Measurements from ENCODE around the gene RASSF8. TPM values are rescaled to one million over a fixed set of nuclear protein-coding genes. Genes with fewer than 3 reads are reported as not detected.
A peak's percentile ranks its signal among the peaks of the same experiment; 100 is the strongest.

The RASSF8 gene
- total RNA-seq, 6 donors from 2014 or later, result 23.0 to 78.5 (median 60.7) TPM

DNA sequence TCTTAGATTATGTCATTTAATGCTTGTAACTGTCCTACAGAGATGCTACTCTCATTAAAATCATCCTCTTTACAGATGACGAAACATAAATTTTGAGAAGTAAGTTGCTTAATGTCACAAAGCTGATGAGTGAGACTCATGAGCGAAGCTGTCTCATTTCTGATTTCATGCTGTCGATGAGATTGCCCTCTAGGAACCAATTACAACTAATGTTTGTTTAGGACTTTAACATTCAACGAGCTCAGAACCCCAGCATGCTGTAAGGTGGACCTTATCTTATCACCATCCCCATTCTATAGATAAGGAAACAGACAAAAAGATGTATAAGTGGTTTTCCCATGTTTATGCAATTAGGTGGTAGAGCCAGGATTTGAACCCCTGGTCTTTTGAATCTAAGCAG, 143.3 kb downstream of the RASSF8 start:
- Histone ChIP-seq H3K4me1 (peaks cover 0 to 5% (median 4%) of the 10 kb centered on the region in 4 donors), H3K36me3 (no peaks in the 10 kb centered on the region), H3K9me3 (no peaks in the 10 kb centered on the region), H3K27me3 (no peaks in the 10 kb centered on the region), H3K4me3 (no peak overlapping the region), H3K27ac (no peak overlapping the region)
- DNase-seq (no peak), ATAC-seq (ENCODE audit: low FRiP score in 2 of 2) (peak in 1 of 2 donors; percentile 17)
- 48 to 67% methylated on average over 4 of the region's 4 CpGs for WGBS, 2 donors
- TF ChIP-seq, protein P1, sequence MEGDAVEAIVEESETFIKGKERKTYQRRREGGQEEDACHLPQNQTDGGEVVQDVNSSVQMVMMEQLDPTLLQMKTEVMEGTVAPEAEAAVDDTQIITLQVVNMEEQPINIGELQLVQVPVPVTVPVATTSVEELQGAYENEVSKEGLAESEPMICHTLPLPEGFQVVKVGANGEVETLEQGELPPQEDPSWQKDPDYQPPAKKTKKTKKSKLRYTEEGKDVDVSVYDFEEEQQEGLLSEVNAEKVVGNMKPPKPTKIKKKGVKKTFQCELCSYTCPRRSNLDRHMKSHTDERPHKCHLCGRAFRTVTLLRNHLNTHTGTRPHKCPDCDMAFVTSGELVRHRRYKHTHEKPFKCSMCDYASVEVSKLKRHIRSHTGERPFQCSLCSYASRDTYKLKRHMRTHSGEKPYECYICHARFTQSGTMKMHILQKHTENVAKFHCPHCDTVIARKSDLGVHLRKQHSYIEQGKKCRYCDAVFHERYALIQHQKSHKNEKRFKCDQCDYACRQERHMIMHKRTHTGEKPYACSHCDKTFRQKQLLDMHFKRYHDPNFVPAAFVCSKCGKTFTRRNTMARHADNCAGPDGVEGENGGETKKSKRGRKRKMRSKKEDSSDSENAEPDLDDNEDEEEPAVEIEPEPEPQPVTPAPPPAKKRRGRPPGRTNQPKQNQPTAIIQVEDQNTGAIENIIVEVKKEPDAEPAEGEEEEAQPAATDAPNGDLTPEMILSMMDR (IDR thresholded peaks at IDR 0.05), result no peak
- no peak for TF ChIP-seq POLR2A (IDR thresholded peaks at IDR 0.05)
- no peak for TF ChIP-seq EP300 (IDR thresholded peaks at IDR 0.05)
- no peak for TF ChIP-seq POLR2AphosphoS5 (IDR thresholded peaks at IDR 0.05)

- no peak for DNase-seq
- Histone ChIP-seq H3K36me3 (no peaks in the 10 kb centered on the region), H3K9me3 (no peaks in the 10 kb centered on the region), H3K27ac (peak overlapping the region in 1 of 4 donors; percentile 26), H3K4me3 (no peak overlapping the region), H3K27me3 (no peaks in the 10 kb centered on the region), H3K4me1 (peaks cover 0 to 5% (median 4%) of the 10 kb centered on the region in 4 donors)
- ATAC-seq (ENCODE audit: low FRiP score in 2 of 2), result peak; percentile 51 to 59
- 66 to 69% methylated on average over 5 of the region's 5 CpGs for WGBS, 2 donors
- TF ChIP-seq, protein P1 (IDR thresholded peaks at IDR 0.05), result no peak
- TF ChIP-seq EP300 (IDR thresholded peaks at IDR 0.05) (peak in 1 of 4 donors; percentile 62), POLR2AphosphoS5 (IDR thresholded peaks at IDR 0.05) (peak in 1 of 2 donors; percentile 29), POLR2A (IDR thresholded peaks at IDR 0.05) (no peak)
Observed at GRCh38 chr12:26102953-26103352, 144.5 kb downstream of the RASSF8 start.

GRCh38 chr12:26106347-26106746, 147.9 kb downstream of the RASSF8 start:
- 71 to 74% methylated on average over 4 of the region's 4 CpGs for WGBS, 2 donors

GRCh38 chr12:26108915-26109314, 150.4 kb downstream of the RASSF8 start:
- H3K9me3 ChIP-seq, result no peaks in the 10 kb centered on the region
- H3K27me3 ChIP-seq, result no peaks in the 10 kb centered on the region
- H3K36me3 ChIP-seq, result no peaks in the 10 kb centered on the region
- 58 to 73% methylated on average over 2 of the region's 2 CpGs for WGBS, 2 donors
- no peak for DNase-seq
- no peak overlapping the region for H3K27ac ChIP-seq
- no peak for TF ChIP-seq POLR2A (IDR thresholded peaks at IDR 0.05)
- no peak for TF ChIP-seq POLR2AphosphoS5 (IDR thresholded peaks at IDR 0.05)
- no peak for ATAC-seq (ENCODE audit: low FRiP score in 2 of 2)
- peaks cover 8 to 10% (median 9%) of the 10 kb centered on the region in 4 donors for H3K4me1 ChIP-seq
- no peak overlapping the region for H3K4me3 ChIP-seq

More at GRCh38 chr12:26106347-26106746, 147.9 kb downstream of the RASSF8 start:
- DNase-seq (no peak), ATAC-seq (ENCODE audit: low FRiP score in 2 of 2) (no peak)
- Histone ChIP-seq H3K4me3 (no peak overlapping the region), H3K27ac (no peak overlapping the region), H3K4me1 (peaks cover 0 to 4% (median 3%) of the 10 kb centered on the region in 4 donors), H3K9me3 (no peaks in the 10 kb centered on the region), H3K36me3 (no peaks in the 10 kb centered on the region), H3K27me3 (no peaks in the 10 kb centered on the region)
- TF ChIP-seq EP300 (IDR thresholded peaks at IDR 0.05), result no peak
- TF ChIP-seq, protein P1 (IDR thresholded peaks at IDR 0.05), result no peak
- no peak for TF ChIP-seq POLR2A (IDR thresholded peaks at IDR 0.05)
- no peak for TF ChIP-seq POLR2AphosphoS5 (IDR thresholded peaks at IDR 0.05)

DNA sequence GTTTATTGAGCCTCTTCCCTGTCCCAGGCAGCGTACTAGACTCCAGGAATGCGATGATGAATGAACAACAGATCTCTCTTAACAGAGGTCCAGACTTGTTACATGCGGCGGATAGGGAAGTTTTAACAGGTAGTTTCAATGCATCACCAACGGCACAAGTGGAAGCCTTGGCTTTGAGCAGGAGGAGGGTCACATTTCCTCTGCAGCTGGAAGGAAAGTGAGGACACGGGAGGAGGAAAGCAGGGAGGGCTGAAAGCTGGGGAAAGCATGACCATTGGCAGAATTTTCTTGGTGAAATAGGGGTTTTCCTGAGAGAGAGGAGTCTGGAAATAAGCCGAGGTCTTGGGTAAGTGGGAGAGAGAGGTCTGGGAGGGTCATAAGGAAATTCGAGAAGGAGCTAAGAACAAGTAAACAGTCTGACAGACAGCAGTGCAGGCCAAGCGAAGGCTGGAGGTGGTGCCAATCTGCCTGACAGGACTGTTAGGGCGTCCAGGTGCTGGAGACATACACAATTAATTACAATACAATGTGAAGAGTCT, 150.9 kb downstream of the RASSF8 start:
- ATAC-seq (ENCODE audit: low FRiP score in 2 of 2) (no peak), DNase-seq (no peak)
- peaks cover 8 to 13% (median 10%) of the 10 kb centered on the region in 4 donors for H3K4me1 ChIP-seq
- no peaks in the 10 kb centered on the region for H3K9me3 ChIP-seq
- TF ChIP-seq POLR2AphosphoS5 (IDR thresholded peaks at IDR 0.05) (peak in 1 of 2 donors; percentile 7), EP300 (IDR thresholded peaks at IDR 0.05) (no peak)
- H3K36me3 ChIP-seq, result no peaks in the 10 kb centered on the region
- WGBS, 2 donors, result 49 to 59% methylated on average over 10 of the region's 10 CpGs
- peak overlapping the region in 2 of 4 donors; percentile 12 to 17 for H3K27ac ChIP-seq
- H3K4me3 ChIP-seq, result no peak overlapping the region
- no peaks in the 10 kb centered on the region for H3K27me3 ChIP-seq

DNA sequence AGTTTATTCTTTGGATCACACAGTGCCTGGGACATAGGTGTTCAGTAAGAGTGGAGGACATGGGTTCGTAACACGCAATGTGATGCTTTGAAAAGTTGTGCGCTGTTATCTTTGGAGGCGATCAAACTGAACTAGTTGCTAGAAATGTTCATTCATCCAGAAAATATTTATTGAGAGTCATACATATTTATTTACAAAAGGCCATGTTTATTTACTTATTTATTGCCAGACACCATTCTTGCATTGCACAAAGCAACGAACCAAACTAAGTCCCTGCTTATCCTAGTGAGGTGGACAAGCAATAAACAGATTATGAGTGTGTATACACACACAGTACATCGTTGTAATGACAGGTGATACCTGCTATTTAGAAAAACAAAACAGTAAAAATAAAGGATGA, 153.8 kb downstream of the RASSF8 start:
- ATAC-seq (ENCODE audit: low FRiP score in 2 of 2) (no peak), DNase-seq (no peak)
- H3K9me3 ChIP-seq, result no peaks in the 10 kb centered on the region
- no peaks in the 10 kb centered on the region for H3K36me3 ChIP-seq
- no peaks in the 10 kb centered on the region for H3K27me3 ChIP-seq
- H3K27ac ChIP-seq, result no peak overlapping the region
- H3K4me1 ChIP-seq, result peaks cover 13 to 15% (median 14%) of the 10 kb centered on the region in 4 donors
- WGBS, 2 donors, result 82 to 83% methylated on average over 6 of the region's 6 CpGs
- H3K4me3 ChIP-seq, result no peak overlapping the region
- TF ChIP-seq, protein P1 (IDR thresholded peaks at IDR 0.05), result no peak
- TF ChIP-seq POLR2A (IDR thresholded peaks at IDR 0.05), result no peak
- TF ChIP-seq POLR2AphosphoS5 (IDR thresholded peaks at IDR 0.05), result no peak
- no peak for TF ChIP-seq EP300 (IDR thresholded peaks at IDR 0.05)
